IMR-90 (cell line): ENCODE data around the gene SRGAP3. TPM values are rescaled to one million over a fixed set of nuclear protein-coding genes. Genes with fewer than 3 reads are reported as not detected.

ENCODE experiments used
- ATAC-seq: fragments of 200-7000 bp; cut with Tn5 transposase; 2 replicates; pipeline ENCODE4 v1.9.1; 2020; ENCODE audit warnings: low read depth, mild to moderate bottlenecking, moderate library complexity
- BruUV-seq: library from RNA; stranded (reverse); fragments of 400-500 nt; replicated peaks from 2 replicates; lab custom pipeline; 2021; lab: Mats Ljungman, UMichigan
- CTCF ChIA-PET: fragments of 300-600 bp; formaldehyde crosslinking; extraction: SDS; loops from one replicate; lab custom pipeline; 2021; ENCODE audit warnings: antibody characterized with exemption; lab: Yijun Ruan, JAX
- POLR2A ChIA-PET: fragments of 300-600 bp; sonication (Branson Sonifier 250); formaldehyde crosslinking; loops from one replicate; lab custom pipeline; 2022; ENCODE audit warnings: antibody characterized with exemption; ENCODE audit not compliant: unreplicated experiment; lab: Charles Lee
- DNase-seq: peaks from one replicate; pipeline ENCODE4 v3.0.0; 2013
- H2AFZ ChIP-seq: replicated peaks from 2 replicates; pipeline ENCODE3; 2013; ENCODE audit warnings: low read length, mild to moderate bottlenecking; ENCODE audit not compliant: poor library complexity
- H2AK5ac ChIP-seq: 2 replicates; pipeline ENCODE4 v1.6.1; 2013; ENCODE audit warnings: low read depth, low read length, inconsistent platforms
- H2AK9ac ChIP-seq: replicated peaks from 2 replicates; pipeline ENCODE3; 2013; ENCODE audit warnings: mild to moderate bottlenecking, low read depth, low read length, moderate library complexity; ENCODE audit not compliant: poor library complexity
- H2BK120ac ChIP-seq: 2 replicates; pipeline ENCODE4 v1.6.1; 2013; ENCODE audit warnings: low read depth, low read length, inconsistent platforms
- H2BK15ac ChIP-seq: 3 replicates; pipeline ENCODE4 v1.6.1; 2013; ENCODE audit warnings: low read depth, low read length, inconsistent platforms
- H2BK20ac ChIP-seq: 2 replicates; pipeline ENCODE4 v1.6.1; 2013; ENCODE audit warnings: low read depth, mild to moderate bottlenecking, inconsistent platforms, low read length, moderate library complexity
- H2BK5ac ChIP-seq: 2 replicates; pipeline ENCODE4 v1.6.1; 2013; ENCODE audit warnings: mild to moderate bottlenecking, low read depth, low read length, inconsistent platforms; ENCODE audit not compliant: poor library complexity, severe bottlenecking
- H3K14ac ChIP-seq: replicated peaks from 2 replicates; pipeline ENCODE4 v1.6.1; 2013; ENCODE audit warnings: low read depth, low read length, inconsistent platforms
- H3K18ac ChIP-seq: 2 replicates; pipeline ENCODE4 v1.6.1; 2013; ENCODE audit warnings: low read depth, low read length, control low read depth
- H3K23ac ChIP-seq: 2 replicates; pipeline ENCODE4 v1.6.1; 2013; ENCODE audit warnings: low read depth, low read length, inconsistent platforms
- H3K27ac ChIP-seq: 2 replicates; pipeline ENCODE4 v1.5.1; 2013; ENCODE audit warnings: mild to moderate bottlenecking, control low read depth, low read length; ENCODE audit not compliant: insufficient read depth
- H3K27me3 ChIP-seq: 2 replicates; pipeline ENCODE4 v1.6.1; 2013; ENCODE audit warnings: low read length; ENCODE audit not compliant: control insufficient read depth, insufficient read depth
- H3K36me3 ChIP-seq: 2 replicates; pipeline ENCODE4 v1.6.1; 2013; ENCODE audit warnings: low read length, mixed read lengths; ENCODE audit not compliant: control insufficient read depth, insufficient read depth
- H3K4ac ChIP-seq: 2 replicates; pipeline ENCODE4 v1.6.1; 2013; ENCODE audit warnings: low read depth, low read length, inconsistent platforms
- H3K4me1 ChIP-seq: 2 replicates; pipeline ENCODE4 v1.6.1; 2013; ENCODE audit warnings: low read length, mixed read lengths; ENCODE audit not compliant: control insufficient read depth, insufficient read depth
- H3K4me2 ChIP-seq: 2 replicates; pipeline ENCODE4 v1.6.1; 2013; ENCODE audit warnings: low read depth, mild to moderate bottlenecking, control low read depth, low read length, moderate library complexity
- H3K4me3 ChIP-seq: 2 replicates; pipeline ENCODE4 v1.5.1; 2013; ENCODE audit warnings: low read depth, mild to moderate bottlenecking, control low read depth, low read length, moderate library complexity; ENCODE audit not compliant: insufficient read depth
- H3K56ac ChIP-seq: 2 replicates; pipeline ENCODE4 v1.6.1; 2013; ENCODE audit warnings: low read length, inconsistent platforms; ENCODE audit not compliant: insufficient read depth; ENCODE audit errors: extremely low read depth
- H3K79me1 ChIP-seq, 2 experiments: 2 replicates each; pipeline ENCODE4 v1.6.1; 2013; ENCODE audit warnings: low read length in 2 of 2, inconsistent platforms in 1 of 2, low read depth in 1 of 2
- H3K9ac ChIP-seq: 2 replicates; pipeline ENCODE4 v1.6.1; 2013; ENCODE audit warnings: low read depth, low read length, control low read depth
- H3K9me1 ChIP-seq: 2 replicates; pipeline ENCODE4 v1.6.1; 2013; ENCODE audit warnings: low read length, inconsistent platforms; ENCODE audit not compliant: insufficient read depth
- H3K9me3 ChIP-seq: 2 replicates; pipeline ENCODE4 v1.6.1; 2013; ENCODE audit warnings: low read length; ENCODE audit not compliant: control insufficient read depth, insufficient read depth
- H4K20me1 ChIP-seq: 2 replicates; pipeline ENCODE4 v1.6.1; 2013; ENCODE audit warnings: low read length, inconsistent platforms; ENCODE audit not compliant: insufficient read depth
- H4K5ac ChIP-seq: 2 replicates; pipeline ENCODE4 v1.6.1; 2013; ENCODE audit warnings: mild to moderate bottlenecking, low read depth, low read length, control low read depth
- H4K8ac ChIP-seq, 2 experiments: 2 replicates each; pipeline ENCODE4 v1.6.1; 2013; ENCODE audit warnings: low read depth in 2 of 2, low read length in 2 of 2, control low read depth in 1 of 2, inconsistent platforms in 1 of 2
- H4K91ac ChIP-seq: 2 replicates; pipeline ENCODE4 v1.6.1; 2013; ENCODE audit warnings: low read depth, low read length, inconsistent platforms; ENCODE audit not compliant: insufficient read depth
- BHLHE40 ChIP-seq: fragments of 150-350 bp; IDR thresholded peaks from 2 replicates; pipeline ENCODE4 v1.6.1; 2016; ENCODE audit warnings: mild to moderate bottlenecking, low read depth, low read length
- CEBPB ChIP-seq: IDR thresholded peaks from 2 replicates; pipeline ENCODE4 v1.6.1; 2012; ENCODE audit warnings: low read depth, low read length, improper control_type of control experiment
- CHD1 ChIP-seq: IDR thresholded peaks from 2 replicates; pipeline ENCODE4 v1.6.1; 2012; ENCODE audit warnings: low read depth, low read length, improper control_type of control experiment
- FOS ChIP-seq: fragments of 150-350 bp; IDR thresholded peaks from 2 replicates; pipeline ENCODE4 v1.6.1; 2016; ENCODE audit warnings: low read depth, low read length
- MAFK ChIP-seq: IDR thresholded peaks from 2 replicates; pipeline ENCODE4 v1.6.1; 2012; ENCODE audit warnings: low read depth, low read length, improper control_type of control experiment
- MAZ ChIP-seq: IDR thresholded peaks from 2 replicates; pipeline ENCODE4 v1.6.1; 2012; ENCODE audit warnings: low read depth, mild to moderate bottlenecking, low read length, improper control_type of control experiment, moderate library complexity, borderline replicate concordance
- NFE2L2 ChIP-seq: fragments of 150-350 bp; IDR thresholded peaks from 2 replicates; pipeline ENCODE4 v1.6.1; 2016; ENCODE audit warnings: low read depth, mild to moderate bottlenecking, low read length
- POLR2A ChIP-seq: IDR thresholded peaks from 2 replicates; pipeline ENCODE4 v1.6.1; 2012; ENCODE audit warnings: mild to moderate bottlenecking, low read depth, low read length
- RAD21 ChIP-seq: IDR thresholded peaks from 2 replicates; pipeline ENCODE4 v1.6.1; 2012; ENCODE audit warnings: low read length, improper control_type of control experiment
- RCOR1 ChIP-seq: IDR thresholded peaks from 2 replicates; pipeline ENCODE4 v1.6.1; 2012; ENCODE audit warnings: mild to moderate bottlenecking, low read length, improper control_type of control experiment; ENCODE audit not compliant: insufficient replicate concordance
- RFX5 ChIP-seq: IDR thresholded peaks from 2 replicates; pipeline ENCODE4 v1.8.0; 2012; ENCODE audit warnings: low read depth, mild to moderate bottlenecking, low read length, moderate library complexity
- SMC3 ChIP-seq: fragments of 150-350 bp; IDR thresholded peaks from 2 replicates; pipeline ENCODE4 v1.6.1; 2016; ENCODE audit warnings: low read depth, mild to moderate bottlenecking, antibody characterized with exemption, low read length, moderate library complexity
- USF2 ChIP-seq: fragments of 150-350 bp; IDR thresholded peaks from 2 replicates; pipeline ENCODE4 v1.6.1; 2017; ENCODE audit warnings: mild to moderate bottlenecking, antibody characterized with exemption, low read length, low read depth
- WGBS, 2 experiments: methylation state at CpG; one replicate each; pipeline versions ENCODE4 v1.1.5 to v1.1.7; 2013; ENCODE audit warnings: missing lambda C conversion rate in 2 of 2; ENCODE audit not compliant: insufficient read length in 1 of 2; ENCODE audit errors: extremely low coverage in 2 of 2; 5-methylcytosine and 5-hydroxymethylcytosine counted together
- dilution Hi-C: fragments of 300-500 bp; cut with HindIII; formaldehyde crosslinking; loops from one replicate; pipeline ENCODE4 v1.14.3; 2018; ENCODE audit warnings: low sequenced_read_pairs; ENCODE audit not compliant: unreplicated experiment
- in situ Hi-C: fragments of 300-500 bp; cut with MboI; formaldehyde crosslinking; loops from 3 replicates; pipeline ENCODE4 v1.14.3; 2019; ENCODE audit warnings: low sequenced_read_pairs, inconsistent platforms, mixed read lengths
- intact Hi-C: fragments of 100-400 bp; cut with micrococcal nuclease; formaldehyde crosslinking; loops from 2 replicates; pipeline ENCODE4 v1.10.0; 2022
- polyA plus RNA-seq, 3 experiments: library from polyadenylated mRNA; depleted of rRNA; stranded (reverse); fragments of >200 nt; gene quantifications; 2 replicates each; pipeline ENCODE4 v1.2.3, GENCODE V29; 2012; ENCODE audit warnings: low replicate concordance in 1 of 3
- total RNA-seq: library from RNA; depleted of rRNA; stranded (reverse); fragments of >200 nt; gene quantifications from 2 replicates; pipeline ENCODE4 v1.2.3, GENCODE V29; 2012
- TF ChIP-seq, protein P1 (sequence below): fragments of 150-350 bp; IDR thresholded peaks from 2 replicates; pipeline ENCODE4 v1.6.1; 2016; ENCODE audit warnings: low read depth, mild to moderate bottlenecking, low read length, moderate library complexity, borderline replicate concordance
- TF ChIP-seq, protein P2 (sequence below): conservative IDR thresholded peaks from 2 replicates; pipeline ENCODE4 v1.5.1; 2012; ENCODE audit warnings: mild to moderate bottlenecking, low read depth, low read length, improper control_type of control experiment

SRGAP3 gene
- total and polyA plus RNA-seq, 2 of the 4 experiments (the other 2 are of a cell fraction) = 0.68 to 1.4 TPM

- no peak overlapping the region for H3K27ac ChIP-seq
- dilution Hi-C loops = no loop called here
- H4K8ac ChIP-seq = no peak overlapping the region
- no peak overlapping the region for H2AFZ ChIP-seq
- no peak overlapping the region for H3K18ac ChIP-seq
- H3K9me1 ChIP-seq = no peaks in the 10 kb centered on the region
- ChIA-PET CTCF (no interaction called here), POLR2A (no interaction called here)
- no peaks in the 10 kb centered on the region for H3K4me1 ChIP-seq
- ATAC-seq (no peak), DNase-seq (no peak)
- H3K27me3 ChIP-seq = peaks cover 5% of the 10 kb centered on the region
- H3K4ac ChIP-seq = no peak overlapping the region
- 100% methylated on average over 3 of the region's 7 CpGs; no CpG with 5 or more reads in 1 of the 2 experiments for WGBS, 2 experiments
- H2BK120ac ChIP-seq = no peak overlapping the region
- H3K23ac ChIP-seq = no peak overlapping the region
- TF ChIP-seq BHLHE40 (no peak), RFX5 (no peak), FOS (no peak), USF2 (no peak), RAD21 (no peak), CHD1 (no peak), SMC3 (no peak), RCOR1 (no peak), NFE2L2 (no peak), MAZ (no peak), CEBPB (no peak), MAFK (no peak), POLR2A (no peak)
- TF ChIP-seq, protein P1, sequence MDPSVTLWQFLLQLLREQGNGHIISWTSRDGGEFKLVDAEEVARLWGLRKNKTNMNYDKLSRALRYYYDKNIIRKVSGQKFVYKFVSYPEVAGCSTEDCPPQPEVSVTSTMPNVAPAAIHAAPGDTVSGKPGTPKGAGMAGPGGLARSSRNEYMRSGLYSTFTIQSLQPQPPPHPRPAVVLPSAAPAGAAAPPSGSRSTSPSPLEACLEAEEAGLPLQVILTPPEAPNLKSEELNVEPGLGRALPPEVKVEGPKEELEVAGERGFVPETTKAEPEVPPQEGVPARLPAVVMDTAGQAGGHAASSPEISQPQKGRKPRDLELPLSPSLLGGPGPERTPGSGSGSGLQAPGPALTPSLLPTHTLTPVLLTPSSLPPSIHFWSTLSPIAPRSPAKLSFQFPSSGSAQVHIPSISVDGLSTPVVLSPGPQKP = no peak
- TF ChIP-seq, protein P2, sequence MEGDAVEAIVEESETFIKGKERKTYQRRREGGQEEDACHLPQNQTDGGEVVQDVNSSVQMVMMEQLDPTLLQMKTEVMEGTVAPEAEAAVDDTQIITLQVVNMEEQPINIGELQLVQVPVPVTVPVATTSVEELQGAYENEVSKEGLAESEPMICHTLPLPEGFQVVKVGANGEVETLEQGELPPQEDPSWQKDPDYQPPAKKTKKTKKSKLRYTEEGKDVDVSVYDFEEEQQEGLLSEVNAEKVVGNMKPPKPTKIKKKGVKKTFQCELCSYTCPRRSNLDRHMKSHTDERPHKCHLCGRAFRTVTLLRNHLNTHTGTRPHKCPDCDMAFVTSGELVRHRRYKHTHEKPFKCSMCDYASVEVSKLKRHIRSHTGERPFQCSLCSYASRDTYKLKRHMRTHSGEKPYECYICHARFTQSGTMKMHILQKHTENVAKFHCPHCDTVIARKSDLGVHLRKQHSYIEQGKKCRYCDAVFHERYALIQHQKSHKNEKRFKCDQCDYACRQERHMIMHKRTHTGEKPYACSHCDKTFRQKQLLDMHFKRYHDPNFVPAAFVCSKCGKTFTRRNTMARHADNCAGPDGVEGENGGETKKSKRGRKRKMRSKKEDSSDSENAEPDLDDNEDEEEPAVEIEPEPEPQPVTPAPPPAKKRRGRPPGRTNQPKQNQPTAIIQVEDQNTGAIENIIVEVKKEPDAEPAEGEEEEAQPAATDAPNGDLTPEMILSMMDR = no peak
- no peak overlapping the region for H4K5ac ChIP-seq
- in situ Hi-C loops = no loop called here
- no peak overlapping the region for H4K91ac ChIP-seq
- no peak overlapping the region for H2BK20ac ChIP-seq
- no peak overlapping the region for H2BK15ac ChIP-seq
- no peak overlapping the region for H3K4me3 ChIP-seq
- no peaks in the 10 kb centered on the region for H4K20me1 ChIP-seq
- H3K56ac ChIP-seq = no peak overlapping the region
- no peak overlapping the region for H3K14ac ChIP-seq
- H3K4me2 ChIP-seq = no peak overlapping the region
- no peak overlapping the region for H2AK9ac ChIP-seq
- BruUV-seq = no TSS peak
- no peak overlapping the region for H2AK5ac ChIP-seq
- H3K79me1 ChIP-seq = no peaks in the 10 kb centered on the region
- no peaks in the 10 kb centered on the region for H3K36me3 ChIP-seq
- H3K9ac ChIP-seq = no peak overlapping the region
- H3K9me3 ChIP-seq = no peaks in the 10 kb centered on the region
- no peak overlapping the region for H2BK5ac ChIP-seq
- intact Hi-C loops = no loop called here
These were observed 17.5 kb downstream of the SRGAP3 start for GRCh38 chr3:9231937-9232336.
